HEK293 (cell line): ENCODE measurements around the gene RTCB.

Experiments
- BCL11B ChIP-seq: fragments of 450-650 bp; formaldehyde crosslinking; IDR thresholded peaks from 2 replicates; pipeline ENCODE4 v1.5.1; 2016; ENCODE audit warnings: low read depth, missing biosample characterization, missing genetic modification characterization
- KLF10 ChIP-seq: fragments of 450-650 bp; IDR thresholded peaks from 2 replicates; pipeline ENCODE4 v1.5.1; 2018; ENCODE audit warnings: missing biosample characterization, mild to moderate bottlenecking, missing genetic modification characterization
- PBX3 ChIP-seq: sonication (generic); formaldehyde crosslinking; IDR thresholded peaks from 2 replicates; pipeline ENCODE4 v1.8.1; 2022; ENCODE audit warnings: mild to moderate bottlenecking, moderate library complexity, missing genetic modification reagents
- TCF7L2 ChIP-seq: IDR thresholded peaks from 2 replicates; pipeline ENCODE4 v1.6.1; 2011; ENCODE audit warnings: low read depth, mild to moderate bottlenecking, inconsistent platforms, low read length, moderate library complexity, borderline replicate concordance
- YY1 ChIP-seq: fragments of 450-650 bp; formaldehyde crosslinking; IDR thresholded peaks from 2 replicates; pipeline ENCODE4 v1.5.1; 2018; ENCODE audit warnings: missing biosample characterization, missing genetic modification characterization
- ZBTB7A ChIP-seq: fragments of 450-650 bp; formaldehyde crosslinking; IDR thresholded peaks from 2 replicates; pipeline ENCODE4 v1.5.1; 2016; ENCODE audit warnings: low read depth, missing biosample characterization, missing genetic modification characterization
- ZNF133 ChIP-seq: fragments of 450-650 bp; formaldehyde crosslinking; IDR thresholded peaks from 2 replicates; pipeline ENCODE4 v1.5.1; 2016; ENCODE audit warnings: missing biosample characterization, missing genetic modification characterization
- ZNF146 ChIP-seq: fragments of 450-650 bp; formaldehyde crosslinking; IDR thresholded peaks from 2 replicates; pipeline ENCODE4 v1.5.1; 2016; ENCODE audit warnings: missing biosample characterization, missing genetic modification characterization
- ZNF184 ChIP-seq: fragments of 450-650 bp; IDR thresholded peaks from 2 replicates; pipeline ENCODE4 v1.5.1; 2018; ENCODE audit warnings: missing biosample characterization, mild to moderate bottlenecking, missing genetic modification characterization
- ZNF624 ChIP-seq: fragments of 450-650 bp; formaldehyde crosslinking; IDR thresholded peaks from 2 replicates; pipeline ENCODE4 v1.5.1; 2017; ENCODE audit warnings: missing biosample characterization, missing genetic modification characterization
- TF ChIP-seq, protein P1 (sequence below): fragments of 450-650 bp; formaldehyde crosslinking; IDR thresholded peaks from 2 replicates; pipeline ENCODE4 v1.5.1; 2016; ENCODE audit warnings: missing biosample characterization, missing genetic modification characterization, low read depth
- TF ChIP-seq, protein P2 (sequence below): fragments of 450-650 bp; formaldehyde crosslinking; IDR thresholded peaks from 2 replicates; pipeline ENCODE4 v1.5.1; 2016; ENCODE audit warnings: missing biosample characterization, missing genetic modification characterization
- TF ChIP-seq, protein P3 (sequence below): fragments of 450-650 bp; formaldehyde crosslinking; IDR thresholded peaks from 2 replicates; pipeline ENCODE4 v1.5.1; 2016; ENCODE audit warnings: missing biosample characterization, missing genetic modification characterization

- TF ChIP-seq BCL11B (tag by site-specific recombination) (no peak), TCF7L2 (no peak), ZNF146 (tag by site-specific recombination) (no peak), ZNF624 (no peak), ZBTB7A (tag by site-specific recombination) (no peak), KLF10 (no peak), YY1 (tag by site-specific recombination) (no peak), ZNF184 (tag by site-specific recombination) (no peak), PBX3 (CRISPR knock-in tag) (no peak), ZNF133 (tag by site-specific recombination) (no peak)
- TF ChIP-seq, protein P1, sequence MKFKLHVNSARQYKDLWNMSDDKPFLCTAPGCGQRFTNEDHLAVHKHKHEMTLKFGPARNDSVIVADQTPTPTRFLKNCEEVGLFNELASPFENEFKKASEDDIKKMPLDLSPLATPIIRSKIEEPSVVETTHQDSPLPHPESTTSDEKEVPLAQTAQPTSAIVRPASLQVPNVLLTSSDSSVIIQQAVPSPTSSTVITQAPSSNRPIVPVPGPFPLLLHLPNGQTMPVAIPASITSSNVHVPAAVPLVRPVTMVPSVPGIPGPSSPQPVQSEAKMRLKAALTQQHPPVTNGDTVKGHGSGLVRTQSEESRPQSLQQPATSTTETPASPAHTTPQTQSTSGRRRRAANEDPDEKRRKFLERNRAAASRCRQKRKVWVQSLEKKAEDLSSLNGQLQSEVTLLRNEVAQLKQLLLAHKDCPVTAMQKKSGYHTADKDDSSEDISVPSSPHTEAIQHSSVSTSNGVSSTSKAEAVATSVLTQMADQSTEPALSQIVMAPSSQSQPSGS: no peak
- TF ChIP-seq, protein P2, sequence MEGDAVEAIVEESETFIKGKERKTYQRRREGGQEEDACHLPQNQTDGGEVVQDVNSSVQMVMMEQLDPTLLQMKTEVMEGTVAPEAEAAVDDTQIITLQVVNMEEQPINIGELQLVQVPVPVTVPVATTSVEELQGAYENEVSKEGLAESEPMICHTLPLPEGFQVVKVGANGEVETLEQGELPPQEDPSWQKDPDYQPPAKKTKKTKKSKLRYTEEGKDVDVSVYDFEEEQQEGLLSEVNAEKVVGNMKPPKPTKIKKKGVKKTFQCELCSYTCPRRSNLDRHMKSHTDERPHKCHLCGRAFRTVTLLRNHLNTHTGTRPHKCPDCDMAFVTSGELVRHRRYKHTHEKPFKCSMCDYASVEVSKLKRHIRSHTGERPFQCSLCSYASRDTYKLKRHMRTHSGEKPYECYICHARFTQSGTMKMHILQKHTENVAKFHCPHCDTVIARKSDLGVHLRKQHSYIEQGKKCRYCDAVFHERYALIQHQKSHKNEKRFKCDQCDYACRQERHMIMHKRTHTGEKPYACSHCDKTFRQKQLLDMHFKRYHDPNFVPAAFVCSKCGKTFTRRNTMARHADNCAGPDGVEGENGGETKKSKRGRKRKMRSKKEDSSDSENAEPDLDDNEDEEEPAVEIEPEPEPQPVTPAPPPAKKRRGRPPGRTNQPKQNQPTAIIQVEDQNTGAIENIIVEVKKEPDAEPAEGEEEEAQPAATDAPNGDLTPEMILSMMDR (tag by site-specific recombination): no peak
- TF ChIP-seq, protein P3, sequence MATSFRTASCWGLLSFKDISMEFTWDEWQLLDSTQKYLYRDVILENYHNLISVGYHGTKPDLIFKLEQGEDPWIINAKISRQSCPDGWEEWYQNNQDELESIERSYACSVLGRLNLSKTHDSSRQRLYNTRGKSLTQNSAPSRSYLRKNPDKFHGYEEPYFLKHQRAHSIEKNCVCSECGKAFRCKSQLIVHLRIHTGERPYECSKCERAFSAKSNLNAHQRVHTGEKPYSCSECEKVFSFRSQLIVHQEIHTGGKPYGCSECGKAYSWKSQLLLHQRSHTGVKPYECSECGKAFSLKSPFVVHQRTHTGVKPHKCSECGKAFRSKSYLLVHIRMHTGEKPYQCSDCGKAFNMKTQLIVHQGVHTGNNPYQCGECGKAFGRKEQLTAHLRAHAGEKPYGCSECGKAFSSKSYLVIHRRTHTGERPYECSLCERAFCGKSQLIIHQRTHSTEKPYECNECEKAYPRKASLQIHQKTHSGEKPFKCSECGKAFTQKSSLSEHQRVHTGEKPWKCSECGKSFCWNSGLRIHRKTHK (tag by site-specific recombination): no peak
Observed at GRCh38 chr22:32348031-32348611, 63.9 kb downstream of the RTCB start.
